HUDEP-2 (cell line): Measurements from ENCODE around the gene MBD4.
A peak's percentile ranks its signal among the peaks of the same experiment; 100 is the strongest.
"Not testable (repeated sequence)": the region's sequence is repeated elsewhere in the genome, so short reads cannot be mapped to it uniquely, and the experiment has no call there.

Experiments
- DNase-seq, 76 experiments: peaks; one replicate each; lab custom pipeline; 2025; ENCODE audit not compliant: unreplicated experiment in 76 of 76; lab: John Stamatoyannopoulos, UW

MBD4 gene

GRCh38 chr3:129387487-129387886, 52.3 kb downstream of the MBD4 start:
- DNase-seq = no peak

- no peak for DNase-seq
Measured at GRCh38 chr3:129386984-129387383, 52.8 kb downstream of the MBD4 start.

DNA sequence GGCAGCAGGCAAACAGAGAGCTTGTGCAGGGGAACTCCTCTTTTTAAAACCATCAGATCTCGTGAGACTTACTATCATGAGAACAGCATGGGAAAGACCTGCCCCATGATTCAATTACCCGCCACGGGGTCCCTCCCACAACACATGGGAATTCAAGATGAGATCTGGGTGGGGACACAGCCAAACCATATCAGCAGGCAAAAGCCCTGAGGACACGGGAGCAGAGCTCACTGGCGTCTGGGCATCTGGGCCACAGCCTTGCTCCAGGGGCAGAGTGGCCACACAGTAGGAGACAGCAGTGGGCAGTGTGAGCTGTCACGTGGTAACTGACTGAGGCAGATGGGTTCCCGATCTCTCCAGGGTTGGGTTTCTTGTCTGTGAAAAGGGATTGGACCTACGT, 54.2 kb downstream of the MBD4 start:
- peak in 73 of 76 experiments; percentile 19 to 82 (median 60) for DNase-seq

- no peak for DNase-seq
Measured at GRCh38 chr3:129384594-129385323, 55.0 kb downstream of the MBD4 start.

- DNase-seq = not testable (repeated sequence)
Measured at GRCh38 chr3:129384103-129384502, 55.6 kb downstream of the MBD4 start.

- peak in 66 of 76 experiments; percentile 1 to 73 (median 44) for DNase-seq
Measured at GRCh38 chr3:129383292-129383860, 56.4 kb downstream of the MBD4 start.

DNA sequence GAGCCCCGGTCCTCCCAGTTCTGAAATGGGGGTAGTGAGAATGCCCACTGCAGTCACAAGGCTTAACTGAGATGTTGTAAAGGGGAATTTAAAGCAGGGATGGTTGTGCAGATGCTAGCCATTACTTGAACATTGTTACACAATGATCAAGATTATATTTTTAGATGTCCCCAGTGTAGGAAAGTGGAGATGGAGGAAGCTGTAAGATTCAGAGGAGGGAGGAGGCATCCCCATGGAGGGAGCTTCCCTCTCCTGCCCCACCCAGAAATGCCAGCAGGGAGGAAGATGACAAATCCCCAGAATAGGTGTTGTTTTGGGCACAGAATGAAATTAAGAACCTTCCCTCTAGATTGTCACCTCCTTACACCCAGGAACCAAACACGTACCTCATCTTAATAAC, 57.4 kb downstream of the MBD4 start:
- no peak for DNase-seq
